HG03045 (cell line): ENCODE data around the gene MYORG.
"Not testable (repeated sequence)": the region's sequence is repeated elsewhere in the genome, so short reads cannot be mapped to it uniquely, and the experiment has no call there.

Experiments
- ATAC-seq: cut with Tn5 transposase; IDR thresholded peaks from one replicate; pipeline ENCODE4 v1.9.1; 2021; ENCODE audit warnings: mild to moderate bottlenecking, moderate library complexity; ENCODE audit not compliant: unreplicated experiment

Gene MYORG

GRCh38 chr9:34370335-34370969 lies 6.2 kb downstream of the MYORG start:
- no peak for ATAC-seq

- ATAC-seq = no peak
Observed at GRCh38 chr9:34369636-34370035, 7.1 kb downstream of the MYORG start.

- ATAC-seq = not testable (repeated sequence)
Observed at GRCh38 chr9:34368796-34369195, 7.9 kb downstream of the MYORG start.

GRCh38 chr9:34367751-34368410 lies 8.8 kb downstream of the MYORG start:
- not testable (repeated sequence) for ATAC-seq

GRCh38 chr9:34366365-34366764 lies 10.3 kb downstream of the MYORG start:
- no peak for ATAC-seq

GRCh38 chr9:34365282-34365681 lies 11.4 kb downstream of the MYORG start:
- ATAC-seq = no peak

GRCh38 chr9:34363619-34364351 lies 12.9 kb downstream of the MYORG start:
- no peak for ATAC-seq

- no peak for ATAC-seq
Observed at GRCh38 chr9:34362614-34363214, 14.0 kb downstream of the MYORG start.

GRCh38 chr9:34352957-34353356 lies 23.7 kb downstream of the MYORG start:
- ATAC-seq = not testable (repeated sequence)

- not testable (repeated sequence) for ATAC-seq
Observed at GRCh38 chr9:34352122-34352652, 24.5 kb downstream of the MYORG start.

GRCh38 chr9:34349324-34349723 lies 27.4 kb downstream of the MYORG start:
- no peak for ATAC-seq

- no peak for ATAC-seq
Observed at GRCh38 chr9:34347800-34348158, 28.9 kb downstream of the MYORG start.

- ATAC-seq = no peak
Observed at GRCh38 chr9:34346873-34347799, 29.6 kb downstream of the MYORG start.

GRCh38 chr9:34343605-34344004 lies 33.1 kb downstream of the MYORG start:
- ATAC-seq = no peak

- no peak for ATAC-seq
Observed at GRCh38 chr9:34343090-34343489, 33.6 kb downstream of the MYORG start.

- ATAC-seq = no peak
Observed at GRCh38 chr9:34341659-34342295, 34.9 kb downstream of the MYORG start.

- no peak for ATAC-seq
Observed at GRCh38 chr9:34338665-34339385, 37.9 kb downstream of the MYORG start.

- not testable (repeated sequence) for ATAC-seq
Observed at GRCh38 chr9:34338079-34338478, 38.6 kb downstream of the MYORG start.

GRCh38 chr9:34337403-34337802 lies 39.3 kb downstream of the MYORG start:
- no peak for ATAC-seq
